Stimulated activated CD4-positive, alpha-beta T cell treated with anti-CD3 and anti-CD28 coated beads, TNF-alpha, amount 100 ng/mL, for 24 hours (primary cell): ENCODE results near the gene MIOS.
"Not testable (repeated sequence)": the region's sequence is repeated elsewhere in the genome, so short reads cannot be mapped to it uniquely, and the experiment has no call there.

Experiments used
- DNase-seq, 3 experiments: peaks; one replicate each; pipeline ENCODE4 v3.0.0-alpha.2; 2020; ENCODE audit warnings: low read depth in 3 of 3

MIOS gene

GRCh38 chr7:7554649-7555575, 11.8 kb upstream of the MIOS start:
- no peak for DNase-seq

- no peak for DNase-seq
These were observed 9.8 kb upstream of the MIOS start for GRCh38 chr7:7556852-7557251.

- DNase-seq: no peak
These were observed 9.4 kb upstream of the MIOS start for GRCh38 chr7:7557252-7557651.

GRCh38 chr7:7561591-7561990, 5.1 kb upstream of the MIOS start:
- DNase-seq: not testable (repeated sequence)

GRCh38 chr7:7562736-7563135, 3.9 kb upstream of the MIOS start:
- no peak for DNase-seq

GRCh38 chr7:7563269-7563668, 3.4 kb upstream of the MIOS start:
- DNase-seq: no peak

- no peak for DNase-seq
These were observed 2.9 kb upstream of the MIOS start for GRCh38 chr7:7563813-7564212.

- DNase-seq: no peak
These were observed 2.3 kb upstream of the MIOS start for GRCh38 chr7:7564323-7564780.

GRCh38 chr7:7565018-7565680, 1.5 kb upstream of the MIOS start:
- DNase-seq: peak in 1 of 3 experiments; percentile 12

- DNase-seq: no peak
These were observed 686 bp upstream of the MIOS start for GRCh38 chr7:7565746-7566650.

- DNase-seq: no peak
These were observed 1.3 kb downstream of the MIOS start for GRCh38 chr7:7567898-7568531.

- no peak for DNase-seq
These were observed 1.9 kb downstream of the MIOS start for GRCh38 chr7:7568553-7568952.

GRCh38 chr7:7569081-7569527, 2.4 kb downstream of the MIOS start:
- no peak for DNase-seq

GRCh38 chr7:7569615-7570014, 2.9 kb downstream of the MIOS start:
- no peak for DNase-seq

GRCh38 chr7:7570584-7570983, 3.9 kb downstream of the MIOS start:
- no peak for DNase-seq

- DNase-seq: no peak
These were observed 7.0 kb downstream of the MIOS start for GRCh38 chr7:7573701-7574100.

GRCh38 chr7:7576344-7576743, 9.7 kb downstream of the MIOS start:
- DNase-seq: no peak

GRCh38 chr7:7577888-7578287, 11.2 kb downstream of the MIOS start:
- no peak for DNase-seq

- DNase-seq: no peak
These were observed 13.0 kb downstream of the MIOS start for GRCh38 chr7:7579638-7580037.

GRCh38 chr7:7581531-7582179, 15.0 kb downstream of the MIOS start:
- DNase-seq: no peak

GRCh38 chr7:7582596-7582995, 15.9 kb downstream of the MIOS start:
- no peak for DNase-seq
